GM12873 (cell line): ENCODE measurements around the gene ECPAS.

Source experiments
- CTCF ChIP-seq: IDR thresholded peaks from 2 replicates; pipeline ENCODE4 v1.5.1; 2012; ENCODE audit warnings: low read depth, mild to moderate bottlenecking, moderate library complexity, low read length, control low read depth; ENCODE audit not compliant: insufficient read depth; ENCODE audit errors: missing control alignments

ECPAS gene

GRCh38 chr9:111429175-111429574 lies 55.0 kb downstream of the ECPAS start:
- no peak for TF ChIP-seq CTCF

- no peak for TF ChIP-seq CTCF
Measured at GRCh38 chr9:111427186-111427585, 57.0 kb downstream of the ECPAS start.

DNA sequence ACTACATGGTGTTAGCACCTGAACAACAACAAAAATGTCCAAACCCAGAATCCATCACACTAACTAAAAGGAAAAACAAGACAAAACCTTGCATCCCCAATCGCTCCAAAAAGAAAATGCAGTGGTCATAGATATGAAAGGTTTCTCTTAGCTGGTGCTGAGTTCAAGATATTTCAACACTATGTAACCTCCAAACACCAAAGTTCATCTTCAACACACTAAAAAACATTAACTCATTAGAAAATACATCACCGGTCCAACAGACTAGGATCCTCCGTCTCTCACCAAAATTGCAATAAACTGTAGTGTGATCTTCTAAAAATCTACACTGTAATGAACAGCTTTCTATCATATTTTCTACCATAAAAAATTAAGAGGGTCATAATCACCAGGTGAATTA lies 60.8 kb downstream of the ECPAS start:
- TF ChIP-seq CTCF: no peak

- no peak for TF ChIP-seq CTCF
Measured at GRCh38 chr9:111414406-111414805, 69.8 kb downstream of the ECPAS start.

DNA sequence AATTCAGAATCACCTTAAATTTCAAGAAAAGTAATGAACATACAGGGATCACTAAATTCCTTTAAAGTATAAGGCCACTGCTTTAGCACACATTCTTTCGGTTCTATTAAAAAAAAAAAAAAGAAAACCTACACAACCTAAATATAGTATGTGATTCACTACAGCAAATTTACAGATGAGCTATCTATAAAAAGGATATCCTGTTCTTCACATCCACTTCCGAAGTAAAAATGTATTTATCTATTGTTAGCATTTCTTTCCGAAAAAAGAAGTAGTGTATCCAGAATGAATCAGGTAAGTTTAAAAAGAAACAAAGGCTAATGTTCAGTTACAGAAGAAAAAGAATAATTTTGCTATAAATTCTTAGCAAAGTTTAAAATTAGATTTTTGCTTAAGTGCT lies 70.2 kb downstream of the ECPAS start:
- no peak for TF ChIP-seq CTCF

DNA sequence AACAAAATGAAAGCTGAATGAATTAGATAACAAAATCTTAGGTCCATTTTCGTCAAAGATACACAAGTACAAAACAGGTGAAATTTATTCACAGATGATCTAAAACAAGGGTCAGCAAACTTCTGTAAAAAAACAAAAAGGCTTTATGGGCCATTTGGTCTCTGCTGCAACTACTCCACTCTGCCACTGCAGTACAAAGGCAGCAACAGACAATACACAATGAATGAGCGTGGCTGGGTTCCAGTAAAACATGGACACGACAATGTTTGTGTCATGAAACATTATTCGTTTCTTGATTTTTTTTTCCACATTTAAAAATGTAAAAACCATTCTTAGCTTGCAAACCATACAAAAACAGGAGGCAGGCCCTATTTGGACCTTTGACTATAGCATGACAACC lies 71.9 kb downstream of the ECPAS start:
- no peak for TF ChIP-seq CTCF

DNA sequence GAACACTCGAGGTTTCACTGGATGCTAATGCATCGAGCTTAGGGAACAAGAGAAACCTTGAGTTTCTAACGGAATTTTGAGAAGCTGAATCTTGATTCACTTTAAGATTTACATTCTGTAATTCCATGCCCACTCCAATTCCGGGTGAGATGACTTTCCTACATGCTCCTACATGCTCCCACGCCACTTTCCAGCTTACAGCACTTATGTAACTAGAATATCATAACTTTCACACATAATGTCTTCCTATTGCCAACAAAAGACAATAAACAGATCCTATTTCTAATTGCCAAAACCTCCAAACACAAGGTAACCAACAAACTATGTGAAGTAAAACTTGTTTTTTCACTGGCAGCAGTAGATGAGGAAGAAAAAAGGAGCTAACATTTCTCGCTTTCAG lies 72.9 kb downstream of the ECPAS start:
- no peak for TF ChIP-seq CTCF

DNA sequence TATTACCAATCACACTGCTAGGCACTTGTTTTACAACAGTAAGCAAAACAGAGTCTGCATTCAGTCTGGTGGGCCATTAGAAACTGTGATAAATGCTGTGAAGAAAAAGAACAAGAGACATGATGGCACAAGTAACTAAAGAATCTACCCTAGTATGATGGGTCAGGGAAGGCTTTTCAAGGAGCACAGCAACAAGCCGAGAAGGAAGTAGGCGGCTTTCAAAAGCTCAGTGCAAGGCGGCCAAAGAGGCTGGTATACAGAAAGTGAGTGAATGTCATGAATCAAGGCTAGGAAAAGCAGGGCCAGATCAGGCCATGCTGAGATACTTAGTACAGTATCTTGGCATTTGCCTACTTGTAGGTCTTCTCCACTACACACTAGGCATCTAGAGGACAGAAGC lies 76.4 kb downstream of the ECPAS start:
- no peak for TF ChIP-seq CTCF
